ENCODE data around the gene CDPF1. TPM values are rescaled to one million over a fixed set of nuclear protein-coding genes. Genes with fewer than 3 reads are reported as not detected.

Gene CDPF1
- total RNA-seq, 1 experiment from 2014 or later, result 16.3 TPM

- POLR2A ChIA-PET, result no interaction called here
Observed at GRCh38 chr22:46293577-46294260, 43.6 kb upstream of the CDPF1 start.

GRCh38 chr22:46292732-46293131 lies 42.6 kb upstream of the CDPF1 start:
- Histone ChIP-seq H3K79me2 (ENCODE audit: insufficient read depth, low read length) (peaks cover 11% of the 10 kb centered on the region), H3K4me1 (ENCODE audit: control insufficient read depth in 1 of 2, insufficient read depth in 2 of 2, low read length in 2 of 2) (peaks cover 9 to 17% of the 10 kb centered on the region in 2 experiments; a peak in 3 of 4 replicates), H3K27ac (ENCODE audit: low read depth, low read length) (no peak overlapping the region), H4K20me1 (ENCODE audit: insufficient read depth) (no peaks in the 10 kb centered on the region), H3K9me3 (ENCODE audit: control insufficient read depth in 1 of 2, insufficient read depth in 1 of 2, low read depth in 1 of 2, low read length in 2 of 2) (no peaks in the 10 kb centered on the region), H3K9ac (ENCODE audit: low read length) (no peak overlapping the region), H3K4me3 (replicated peaks in 1 of 2; ENCODE audit: low read depth in 1 of 2, low read length in 2 of 2) (no peak overlapping the region), H3K27me3 (ENCODE audit: insufficient read depth, low read length) (no peaks in the 10 kb centered on the region), H2AFZ (ENCODE audit: low read depth, low read length, poor library complexity, severe bottlenecking) (no peak overlapping the region), H3K36me3 (ENCODE audit: control insufficient read depth in 1 of 2, insufficient read depth in 2 of 2, low read length in 2 of 2) (peaks cover 6 to 10% of the 10 kb centered on the region in 2 experiments; a peak in 2 of 4 replicates), H3K4me2 (ENCODE audit: low read length) (no peak overlapping the region), H3K9me2 (ENCODE audit: insufficient read depth) (no peaks in the 10 kb centered on the region)
- no TSS peak for BruUV-seq (replicated peaks)
- ChIA-PET RAD21 (ENCODE audit: low non-redundant PET in 1 of 2, low total read pairs in 2 of 2, uncharacterized antibody in 2 of 2, unreplicated experiment in 2 of 2) (no interaction called here), CTCF (no interaction called here), POLR2A (no interaction called here)
- TF ChIP-seq CTCF (IDR thresholded peaks at IDR 0.05 in 2 of 3, conservative IDR thresholded peaks at IDR 0.05 in 1 of 3; ENCODE audit: borderline replicate concordance in 1 of 3, insufficient read depth in 1 of 3, low read depth in 2 of 3, low read length in 2 of 3) (no peak), POLR2A (IDR thresholded peaks at IDR 0.05; ENCODE audit: borderline replicate concordance, extremely low read depth, insufficient read depth, insufficient read length) (no peak)
- ATAC-seq, result no peak
- DNase-seq (ENCODE audit: low read depth, low spot score), result no peak
- intact Hi-C loops (cut with micrococcal nuclease), result no loop called here

More at GRCh38 chr22:46293577-46294260, 43.6 kb upstream of the CDPF1 start:
- Histone ChIP-seq H2AFZ (ENCODE audit: low read depth, low read length, poor library complexity, severe bottlenecking) (no peak overlapping the region), H3K4me1 (ENCODE audit: control insufficient read depth in 1 of 2, insufficient read depth in 2 of 2, low read length in 2 of 2) (peaks cover 12 to 21% of the 10 kb centered on the region in 2 experiments; a peak in 3 of 4 replicates), H3K36me3 (ENCODE audit: control insufficient read depth in 1 of 2, insufficient read depth in 2 of 2, low read length in 2 of 2) (peaks cover 9 to 13% of the 10 kb centered on the region in 2 experiments; a peak in 3 of 4 replicates), H3K4me2 (ENCODE audit: low read length) (no peak overlapping the region), H3K9ac (ENCODE audit: low read length) (no peak overlapping the region), H3K4me3 (replicated peaks in 1 of 2; ENCODE audit: low read depth in 1 of 2, low read length in 2 of 2) (no peak overlapping the region), H3K27me3 (ENCODE audit: insufficient read depth, low read length) (no peaks in the 10 kb centered on the region), H3K79me2 (ENCODE audit: insufficient read depth, low read length) (peaks cover 20% of the 10 kb centered on the region), H3K9me2 (ENCODE audit: insufficient read depth) (no peaks in the 10 kb centered on the region), H3K9me3 (ENCODE audit: control insufficient read depth in 1 of 2, insufficient read depth in 1 of 2, low read depth in 1 of 2, low read length in 2 of 2) (no peaks in the 10 kb centered on the region), H3K27ac (ENCODE audit: low read depth, low read length) (no peak overlapping the region), H4K20me1 (ENCODE audit: insufficient read depth) (no peaks in the 10 kb centered on the region)
- intact Hi-C loops (cut with micrococcal nuclease), result no loop called here
- ATAC-seq, result no peak
- ChIA-PET RAD21 (ENCODE audit: low non-redundant PET in 1 of 2, low total read pairs in 2 of 2, uncharacterized antibody in 2 of 2, unreplicated experiment in 2 of 2) (no interaction called here), CTCF (no interaction called here)
- TF ChIP-seq ZFX (IDR thresholded peaks at IDR 0.05), result no peak
- TF ChIP-seq SRF (IDR thresholded peaks at IDR 0.05; ENCODE audit: low read depth), result no peak
- no peak for TF ChIP-seq CBX3 (IDR thresholded peaks at IDR 0.05; ENCODE audit: low read depth)
- TF ChIP-seq POLR2A (IDR thresholded peaks at IDR 0.05; ENCODE audit: borderline replicate concordance, extremely low read depth, insufficient read depth, insufficient read length), result no peak
- DNase-seq (ENCODE audit: low read depth, low spot score), result no peak
- BruUV-seq (replicated peaks), result no TSS peak

All from HCT116 (cell line).